ENCODE measurements around the gene CIAO2A.

Gene CIAO2A

DNA sequence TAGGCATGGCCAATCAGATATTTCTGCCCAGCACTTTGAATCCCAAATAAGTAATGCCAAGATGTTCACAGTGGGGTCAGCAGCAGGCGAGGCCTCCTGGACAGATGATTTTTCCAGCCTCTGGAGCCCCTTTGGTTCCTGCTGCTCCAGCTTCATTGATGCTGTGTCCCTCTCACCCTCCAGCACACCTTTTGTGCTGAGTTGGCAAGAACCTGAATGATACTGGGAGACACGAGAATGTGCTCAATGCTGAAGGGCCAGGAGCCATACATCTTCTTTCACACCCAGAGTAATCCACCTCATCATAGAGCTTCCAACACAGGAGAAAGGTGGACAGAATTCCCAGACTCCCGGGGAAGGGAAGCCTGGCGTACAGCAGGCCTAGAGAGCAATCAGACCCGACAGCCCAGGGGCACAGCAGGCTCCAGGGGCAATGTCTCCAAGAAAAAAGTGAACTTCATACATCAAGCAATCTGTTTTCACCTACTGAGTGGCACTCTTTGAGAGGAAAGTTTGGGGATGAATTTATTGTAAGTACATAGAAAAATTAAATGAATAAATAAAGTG lies 40.6 kb downstream of the CIAO2A start:
- no peak for DNase-seq (ENCODE audit: low read depth, low spot score)
- TF ChIP-seq, protein P1, sequence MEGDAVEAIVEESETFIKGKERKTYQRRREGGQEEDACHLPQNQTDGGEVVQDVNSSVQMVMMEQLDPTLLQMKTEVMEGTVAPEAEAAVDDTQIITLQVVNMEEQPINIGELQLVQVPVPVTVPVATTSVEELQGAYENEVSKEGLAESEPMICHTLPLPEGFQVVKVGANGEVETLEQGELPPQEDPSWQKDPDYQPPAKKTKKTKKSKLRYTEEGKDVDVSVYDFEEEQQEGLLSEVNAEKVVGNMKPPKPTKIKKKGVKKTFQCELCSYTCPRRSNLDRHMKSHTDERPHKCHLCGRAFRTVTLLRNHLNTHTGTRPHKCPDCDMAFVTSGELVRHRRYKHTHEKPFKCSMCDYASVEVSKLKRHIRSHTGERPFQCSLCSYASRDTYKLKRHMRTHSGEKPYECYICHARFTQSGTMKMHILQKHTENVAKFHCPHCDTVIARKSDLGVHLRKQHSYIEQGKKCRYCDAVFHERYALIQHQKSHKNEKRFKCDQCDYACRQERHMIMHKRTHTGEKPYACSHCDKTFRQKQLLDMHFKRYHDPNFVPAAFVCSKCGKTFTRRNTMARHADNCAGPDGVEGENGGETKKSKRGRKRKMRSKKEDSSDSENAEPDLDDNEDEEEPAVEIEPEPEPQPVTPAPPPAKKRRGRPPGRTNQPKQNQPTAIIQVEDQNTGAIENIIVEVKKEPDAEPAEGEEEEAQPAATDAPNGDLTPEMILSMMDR (IDR thresholded peaks at IDR 0.05; ENCODE audit: insufficient read depth, low read length, missing control alignments), result no peak
- POLR2A ChIA-PET, result no interaction called here
- CTCF ChIA-PET, result interaction anchor here (1.3 to 13.8 kb wide), 2 partner anchors 13 to 108 kb away, joined by 4 to 129 read pairs; no protein-coding TSS in a partner anchor
- no peak overlapping the region for H3K4me3 ChIP-seq (ENCODE audit: low read depth, low read length)

DNA sequence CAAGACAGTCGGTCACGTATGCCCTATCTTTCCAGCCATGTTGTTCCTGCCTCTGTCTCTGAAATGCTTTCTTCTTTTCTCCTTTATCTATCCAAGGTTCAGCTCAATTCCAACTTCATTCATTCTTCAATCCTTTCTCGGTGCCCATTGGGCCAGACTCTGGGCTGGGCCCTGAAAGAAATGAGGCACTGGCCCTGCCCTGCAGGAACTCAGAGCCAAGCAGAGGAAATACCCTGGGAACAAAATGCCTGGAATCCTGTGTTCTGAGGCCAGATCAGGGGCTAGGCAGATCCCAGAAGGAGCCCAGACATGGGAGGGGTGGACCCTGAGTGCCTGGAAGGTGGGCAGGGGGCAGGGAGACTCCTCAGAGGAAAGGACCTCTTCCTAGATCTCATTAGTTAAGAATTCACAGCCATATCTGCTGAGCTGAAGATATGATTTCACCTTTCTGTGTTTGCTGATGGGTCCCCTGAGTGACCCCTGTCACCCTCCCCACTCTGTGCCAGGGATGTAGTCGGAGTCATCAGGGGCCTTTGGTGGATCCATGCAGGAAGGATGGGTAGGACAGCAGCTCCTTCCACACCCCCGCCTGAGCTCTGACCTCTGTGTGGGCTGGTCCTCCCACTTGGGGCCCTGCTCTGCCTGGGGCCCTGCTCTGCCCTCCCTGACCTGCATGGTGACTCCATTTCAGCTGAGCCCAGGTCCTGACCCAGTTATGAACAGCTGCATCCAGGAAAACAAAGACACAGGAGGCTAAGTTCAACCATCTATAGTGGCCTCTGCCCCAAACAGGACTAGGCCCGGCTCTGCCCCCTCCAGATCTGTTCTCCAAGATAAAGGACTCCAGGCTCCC lies 42.0 kb downstream of the CIAO2A start:
- TF ChIP-seq, protein P1 (IDR thresholded peaks at IDR 0.05; ENCODE audit: insufficient read depth, low read length, missing control alignments), result no peak
- no peak for DNase-seq (ENCODE audit: low read depth, low spot score)
- no peak overlapping the region for H3K4me3 ChIP-seq (ENCODE audit: low read depth, low read length)
- POLR2A ChIA-PET, result no interaction called here
- CTCF ChIA-PET, result interaction anchor here (1.4 to 13.8 kb wide), 2 partner anchors 14 to 163 kb away, joined by 3 to 129 read pairs; no protein-coding TSS in a partner anchor

DNA sequence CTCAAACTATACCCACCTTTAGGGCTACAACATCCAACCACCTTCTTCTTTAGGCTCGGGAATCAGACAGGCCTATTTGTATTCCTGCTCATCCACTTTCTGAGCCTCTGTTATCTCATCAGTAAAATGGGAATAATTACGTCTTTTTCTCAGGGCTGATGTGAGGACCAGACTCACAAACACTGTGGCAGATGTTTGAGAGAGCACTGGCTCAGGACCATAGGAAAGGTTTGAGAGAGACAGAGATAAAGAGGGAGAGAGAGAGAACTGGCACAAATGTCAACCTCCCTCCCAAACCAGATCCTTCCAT lies 42.6 kb downstream of the CIAO2A start:
- ChIA-PET POLR2A (no interaction called here), CTCF (interaction anchor here (1.4 to 13.8 kb wide), 2 partner anchors 15 to 162 kb away, joined by 3 to 129 read pairs; no protein-coding TSS in a partner anchor)
- TF ChIP-seq, protein P1 (IDR thresholded peaks at IDR 0.05; ENCODE audit: insufficient read depth, low read length, missing control alignments), result no peak
- no peak overlapping the region for H3K4me3 ChIP-seq (ENCODE audit: low read depth, low read length)
- no peak for DNase-seq (ENCODE audit: low read depth, low spot score)

DNA sequence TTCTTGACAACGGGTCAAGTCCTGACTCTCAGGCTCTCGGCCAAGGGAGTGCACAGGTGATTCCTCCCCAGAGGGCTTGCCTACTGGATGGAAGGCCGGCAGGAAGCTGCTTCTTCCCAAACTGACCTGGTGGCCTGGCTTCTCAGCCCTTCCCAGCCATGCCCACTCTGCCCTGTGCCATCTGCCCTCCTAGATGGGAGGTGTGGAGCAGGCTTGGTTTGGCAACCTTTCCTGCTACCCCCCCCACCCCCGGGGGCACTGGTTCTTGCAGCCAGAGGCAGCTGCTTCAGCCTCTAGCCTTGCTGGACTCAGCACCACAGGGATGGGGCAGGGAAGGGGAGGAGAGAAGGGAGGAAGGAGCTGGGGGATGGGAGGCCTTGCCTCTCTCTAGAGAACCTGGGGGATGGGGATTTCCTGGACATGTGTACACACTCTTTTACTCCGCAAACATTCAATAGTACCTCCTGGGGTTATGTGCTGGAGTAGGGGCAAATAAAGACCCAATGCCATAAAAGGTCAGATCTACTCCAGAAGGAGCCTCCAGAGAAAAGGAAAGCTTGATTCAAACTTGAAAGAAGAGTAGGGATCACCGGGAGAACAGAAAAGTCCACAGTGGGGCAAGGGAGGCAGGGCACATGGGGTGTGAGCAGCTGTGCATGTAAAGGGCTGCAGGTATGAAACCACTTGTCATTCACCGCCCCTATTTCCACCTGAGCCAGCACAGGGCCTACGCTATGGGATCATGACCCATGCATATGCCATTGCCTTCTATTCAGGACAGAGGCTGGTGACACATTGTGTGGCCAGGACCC lies 43.2 kb downstream of the CIAO2A start:
- no peak overlapping the region for H3K4me3 ChIP-seq (ENCODE audit: low read depth, low read length)
- TF ChIP-seq, protein P1 (IDR thresholded peaks at IDR 0.05; ENCODE audit: insufficient read depth, low read length, missing control alignments), result no peak
- CTCF ChIA-PET, result interaction anchor here (1.4 to 13.8 kb wide), 3 partner anchors 15 to 298 kb away, joined by 3 to 129 read pairs (median 5); no protein-coding TSS in a partner anchor
- DNase-seq (ENCODE audit: low read depth, low spot score), result no peak
- POLR2A ChIA-PET, result no interaction called here

DNA sequence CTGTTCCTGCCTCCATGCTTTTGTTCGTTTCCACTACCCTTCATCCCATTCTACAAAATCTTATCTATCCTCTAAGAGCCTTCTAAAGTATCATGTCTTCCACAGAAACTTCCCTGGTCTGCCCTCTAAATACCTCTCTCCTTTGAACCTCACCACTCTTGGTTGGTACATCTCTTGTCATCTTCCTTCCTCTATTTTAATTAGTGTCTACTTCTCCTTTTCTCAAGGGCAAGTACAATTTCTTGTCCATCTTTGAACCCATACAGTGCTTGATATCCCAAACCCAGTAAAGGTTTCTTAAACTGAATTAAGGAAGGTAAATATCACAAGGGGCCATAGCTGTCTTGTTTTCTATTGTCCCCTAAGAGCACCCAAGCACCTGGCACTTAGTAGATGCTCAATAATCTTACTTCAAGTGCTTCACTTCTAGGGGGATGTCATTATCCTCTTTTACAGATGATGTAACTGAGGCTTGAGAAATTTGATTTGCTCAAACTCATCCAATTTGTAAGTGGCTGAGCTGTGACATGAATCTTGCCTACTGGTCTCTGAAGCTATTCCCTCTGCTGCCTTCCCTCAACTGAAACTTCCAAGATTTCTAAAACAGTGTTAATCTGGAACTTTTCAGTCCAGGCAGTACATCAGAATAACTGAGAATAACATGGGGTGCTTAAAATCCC lies 44.7 kb downstream of the CIAO2A start:
- CTCF ChIA-PET, result interaction anchor here (0.8 to 13.8 kb wide), 10 partner anchors 9 to 439 kb away, joined by 3 to 129 read pairs (median 4); no protein-coding TSS in a partner anchor

More for the DNA sequence above, 44.7 kb downstream of the CIAO2A start:
- no peak overlapping the region for H3K4me3 ChIP-seq (ENCODE audit: low read depth, low read length)
- TF ChIP-seq, protein P1 (IDR thresholded peaks at IDR 0.05; ENCODE audit: insufficient read depth, low read length, missing control alignments), result no peak
- DNase-seq (ENCODE audit: low read depth, low spot score), result no peak
- POLR2A ChIA-PET, result no interaction called here
